Psoas muscle (tissue), 8 donors: ENCODE data around the gene SLC39A11. TPM values are rescaled to one million over a fixed set of nuclear protein-coding genes. Genes with fewer than 3 reads are reported as not detected.
"Not testable (repeated sequence)": the region's sequence is repeated elsewhere in the genome, so short reads cannot be mapped to it uniquely, and the experiment has no call there.

Experiments used
- ATAC-seq, 4 donors: fragments of 200-7000 bp; cut with Tn5 transposase; one replicate each; pipeline ENCODE4 v1.9.1; 2020; ENCODE audit warnings: moderate library complexity in 3 of 4, mild to moderate bottlenecking in 2 of 4
- DNase-seq, 2 donors: peaks; one replicate each; pipeline ENCODE4 v3.0.0-alpha.2; 2020
- H3K27ac ChIP-seq: fragments of 200-600 bp; one replicate; pipeline ENCODE4 v1.8.0; 2022
- H3K27me3 ChIP-seq, 3 donors: fragments of 200-600 bp in 1 of 3; one replicate each; pipeline versions ENCODE4 v1.6.1 to v1.8.0; 2013 to 2022; ENCODE audit warnings: low read length in 2 of 3, mild to moderate bottlenecking in 2 of 3, moderate library complexity in 1 of 3; ENCODE audit not compliant: insufficient read depth in 3 of 3
- H3K36me3 ChIP-seq, 2 donors: fragments of 200-600 bp in 1 of 2; one replicate each; pipeline versions ENCODE4 v1.6.1 to v1.8.0; 2013 to 2022; ENCODE audit warnings: low read depth in 1 of 2, mild to moderate bottlenecking in 1 of 2, moderate library complexity in 1 of 2; ENCODE audit not compliant: insufficient read depth in 1 of 2
- H3K4me1 ChIP-seq: fragments of 200-600 bp; one replicate; pipeline ENCODE4 v1.8.0; 2022
- H3K4me3 ChIP-seq: fragments of 200-600 bp; one replicate; pipeline ENCODE4 v1.8.0; 2022; ENCODE audit warnings: mild to moderate bottlenecking
- H3K9me3 ChIP-seq: fragments of 200-600 bp; one replicate; pipeline ENCODE4 v1.8.0; 2022
- CTCF ChIP-seq: fragments of 200-600 bp; IDR thresholded peaks from one replicate; pipeline ENCODE4 v1.8.0; 2022; ENCODE audit warnings: antibody characterized with exemption
- WGBS, 3 donors: extraction: QIAGEN DNeasy Blood & Tissue Kit; methylation state at CpG; one replicate each; pipeline versions ENCODE4 v1.1.6 to v1.1.7; 2013; 5-methylcytosine and 5-hydroxymethylcytosine counted together
- intact Hi-C, 2 donors: fragments of 100-400 bp; cut with DNase I; formaldehyde crosslinking; loops; one replicate each; pipeline versions ENCODE4 v1.11.0 to v1.14.2; 2022
- polyA plus RNA-seq, 3 donors: library from polyadenylated mRNA; stranded (reverse); fragments of 200-250 nt; gene quantifications; one replicate each; pipeline ENCODE4 v1.2.3, GENCODE V29; 2013
- total RNA-seq, 4 donors: library from RNA; stranded (reverse); fragmentation: NEBNext Ultra II Directional in 2 of 4; extraction: Animal tissue kit (Norgen Biotek cat#: 25700) in 2 of 4; gene quantifications; one replicate each; pipeline versions ENCODE4 v1.2.1 to v1.2.4, GENCODE V29; 2021 to 2023
- donor health status: healthy with polysubstance abuse.
- donor health status: DM: no; HTN: no; CAD: no; lungs with moderate emphysema.
- donor health status: Bipolar disorder and iron deficiency.
- donor health status: healthy.
- donor health status: DM: yes; HTN: yes; CAD: no.
- donor health status: DM: no; HTN: no; CAD: no.
- donor health status: DM: no; HTN: no; CAD: no.
- donor health status: DM: yes; HTN: yes; CAD: no.

The SLC39A11 gene
- total and polyA plus RNA-seq, 7 donors, result 1.6 to 9.7 (median 7.9) TPM

- H3K4me1 ChIP-seq, result no peaks in the 10 kb centered on the region
Measured at GRCh38 chr17:72710202-72710601, 382.3 kb downstream of the SLC39A11 start.

GRCh38 chr17:72708682-72709081, 383.8 kb downstream of the SLC39A11 start:
- ATAC-seq, intact Hi-C loops, H3K4me1 ChIP-seq, H3K36me3 ChIP-seq, DNase-seq, H3K27ac ChIP-seq, H3K9me3 ChIP-seq, H3K27me3 ChIP-seq, H3K4me3 ChIP-seq: not testable (repeated sequence)
- WGBS, 3 donors, result 90 to 98% (median 96%) methylated on average over 9 of the region's 9 CpGs

More at GRCh38 chr17:72710202-72710601, 382.3 kb downstream of the SLC39A11 start:
- H3K27ac ChIP-seq, result no peak overlapping the region
- intact Hi-C loops, result no loop called here
- H3K36me3 ChIP-seq, result no peaks in the 10 kb centered on the region
- H3K9me3 ChIP-seq, result no peaks in the 10 kb centered on the region
- DNase-seq, result no peak
- no peak overlapping the region for H3K4me3 ChIP-seq
- no peak for ATAC-seq
- TF ChIP-seq CTCF, result no peak
- H3K27me3 ChIP-seq, result no peaks in the 10 kb centered on the region

- TF ChIP-seq CTCF, result no peak
- ATAC-seq (no peak), DNase-seq (no peak)
- Histone ChIP-seq H3K9me3 (no peaks in the 10 kb centered on the region), H3K4me1 (no peaks in the 10 kb centered on the region), H3K27me3 (no peaks in the 10 kb centered on the region), H3K4me3 (no peak overlapping the region), H3K27ac (no peak overlapping the region), H3K36me3 (no peaks in the 10 kb centered on the region)
- intact Hi-C loops, result no loop called here
- WGBS, 3 donors, result 80 to 91% (median 86%) methylated on average over 2 of the region's 2 CpGs
Measured at GRCh38 chr17:72707881-72708280, 384.6 kb downstream of the SLC39A11 start.

GRCh38 chr17:72706396-72706981, 386.0 kb downstream of the SLC39A11 start:
- ATAC-seq (no peak), DNase-seq (no peak)
- 67 to 72% (median 69%) methylated on average over 3 of the region's 3 CpGs for WGBS, 3 donors
- no peaks in the 10 kb centered on the region for H3K27me3 ChIP-seq
- H3K27ac ChIP-seq, result no peak overlapping the region
- no peaks in the 10 kb centered on the region for H3K4me1 ChIP-seq
- intact Hi-C loops, result no loop called here
- H3K4me3 ChIP-seq, result no peak overlapping the region
- TF ChIP-seq CTCF, result no peak
- no peaks in the 10 kb centered on the region for H3K9me3 ChIP-seq
- H3K36me3 ChIP-seq, result no peaks in the 10 kb centered on the region

GRCh38 chr17:72705905-72706395, 386.5 kb downstream of the SLC39A11 start:
- H3K4me3 ChIP-seq, result no peak overlapping the region
- ATAC-seq (no peak), DNase-seq (no peak)
- intact Hi-C loops, result no loop called here
- 78 to 86% (median 83%) methylated on average over 5 of the region's 5 CpGs for WGBS, 3 donors
- H3K36me3 ChIP-seq, result no peaks in the 10 kb centered on the region
- H3K9me3 ChIP-seq, result no peaks in the 10 kb centered on the region
- no peaks in the 10 kb centered on the region for H3K4me1 ChIP-seq
- H3K27me3 ChIP-seq, result no peaks in the 10 kb centered on the region
- no peak for TF ChIP-seq CTCF
- no peak overlapping the region for H3K27ac ChIP-seq
